A673 (cell line): ENCODE data around the gene GCC1. TPM values are rescaled to one million over a fixed set of nuclear protein-coding genes. Genes with fewer than 3 reads are reported as not detected.

Experiments used
- BruUV-seq: library from RNA; stranded (reverse); fragments of 400-500 nt; replicated peaks from 2 replicates; lab custom pipeline; 2021; lab: Mats Ljungman, UMichigan
- CTCF ChIA-PET: fragments of 300-600 bp; sonication (Branson Sonifier 250); formaldehyde crosslinking; loops from one replicate; lab custom pipeline; 2022; ENCODE audit warnings: antibody characterized with exemption; lab: Charles Lee
- POLR2A ChIA-PET: fragments of 300-600 bp; sonication (Branson Sonifier 250); formaldehyde crosslinking; loops from one replicate; lab custom pipeline; 2022; ENCODE audit warnings: antibody characterized with exemption; ENCODE audit not compliant: low non-redundant PET; lab: Charles Lee
- DNase-seq: peaks from one replicate; pipeline ENCODE4 v3.0.0-alpha.2; 2015; ENCODE audit warnings: low spot score
- H3K27ac ChIP-seq: fragments of 200-600 bp; sonication (generic); 2 replicates; pipeline ENCODE4 v1.5.1; 2016; ENCODE audit warnings: mixed run types, low read depth, mild to moderate bottlenecking, mixed read lengths, antibody characterized with exemption, low read length; ENCODE audit not compliant: poor library complexity, severe bottlenecking
- H3K27me3 ChIP-seq: fragments of 200-600 bp; sonication (generic); replicated peaks from 2 replicates; pipeline ENCODE4 v1.6.1; 2017; ENCODE audit warnings: mixed run types, low read depth, mild to moderate bottlenecking, mixed read lengths, antibody characterized with exemption, low read length; ENCODE audit not compliant: insufficient read depth, poor library complexity
- H3K36me3 ChIP-seq: fragments of 200-600 bp; sonication (generic); 2 replicates; pipeline ENCODE4 v1.6.1; 2016; ENCODE audit warnings: mixed run types, mild to moderate bottlenecking, mixed read lengths, antibody characterized with exemption, low read length; ENCODE audit not compliant: insufficient read depth, poor library complexity, severe bottlenecking
- H3K4me1 ChIP-seq: fragments of 200-600 bp; sonication (generic); 2 replicates; pipeline ENCODE4 v1.6.1; 2017; ENCODE audit warnings: mixed run types, mild to moderate bottlenecking, mixed read lengths, antibody characterized with exemption, low read length; ENCODE audit not compliant: insufficient read depth, poor library complexity, severe bottlenecking
- H3K4me3 ChIP-seq: fragments of 200-600 bp; sonication (generic); 2 replicates; pipeline ENCODE4 v1.5.1; 2016; ENCODE audit warnings: low read depth, mixed run types, mild to moderate bottlenecking, mixed read lengths, low read length; ENCODE audit not compliant: poor library complexity, severe bottlenecking
- H3K9me3 ChIP-seq: fragments of 200-600 bp; sonication (generic); 2 replicates; pipeline ENCODE4 v1.6.1; 2016; ENCODE audit warnings: mixed run types, low read depth, mild to moderate bottlenecking, mixed read lengths, antibody characterized with exemption, low read length; ENCODE audit not compliant: poor library complexity, severe bottlenecking
- EZH2 ChIP-seq: fragments of 200-600 bp; sonication (generic); IDR thresholded peaks from 2 replicates; pipeline ENCODE4 v1.6.1; 2017; ENCODE audit warnings: borderline replicate concordance, low read depth, mild to moderate bottlenecking, mixed read lengths, antibody characterized with exemption, low read length; ENCODE audit not compliant: poor library complexity, severe bottlenecking
- intact Hi-C: fragments of 100-400 bp; cut with micrococcal nuclease; formaldehyde crosslinking; loops from one replicate; pipeline ENCODE4 v1.10.0; 2022; ENCODE audit not compliant: unreplicated experiment
- total RNA-seq: library from RNA; stranded (reverse); gene quantifications from 2 replicates; pipeline ENCODE4 v1.2.3, GENCODE V29; 2021
- TF ChIP-seq, protein P1 (sequence below): fragments of 300-800, 200-600 bp; sonication (generic); conservative IDR thresholded peaks from 2 replicates; pipeline ENCODE4 v1.5.1; 2017; ENCODE audit warnings: low read depth, mild to moderate bottlenecking, antibody characterized with exemption, low read length, moderate library complexity, mixed read lengths

The GCC1 gene
- total RNA-seq, 1 experiment from 2014 or later, result 15.2 TPM

DNA sequence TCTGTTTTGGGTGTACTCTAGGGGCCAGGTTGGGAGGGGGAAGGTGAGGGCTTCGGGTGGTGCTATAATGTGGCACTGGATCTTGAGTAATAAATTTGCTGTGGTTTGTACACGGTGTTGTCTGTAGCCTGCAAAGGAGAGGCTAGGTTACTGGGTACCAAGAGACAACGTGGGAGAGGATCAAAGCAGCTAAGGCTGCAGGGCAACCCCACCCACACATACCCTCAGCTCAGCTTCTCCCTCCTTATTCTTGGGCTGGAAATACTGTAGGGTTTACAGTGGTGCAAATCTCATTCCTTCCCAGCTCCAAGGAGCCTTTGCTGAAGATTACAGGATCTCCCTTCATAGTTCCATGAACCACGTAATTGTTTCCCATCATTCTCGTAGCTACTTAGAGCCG is 6.2 kb upstream of the GCC1 start:
- peaks cover 9% of the 10 kb centered on the region for H3K4me1 ChIP-seq
- TF ChIP-seq, protein P1, sequence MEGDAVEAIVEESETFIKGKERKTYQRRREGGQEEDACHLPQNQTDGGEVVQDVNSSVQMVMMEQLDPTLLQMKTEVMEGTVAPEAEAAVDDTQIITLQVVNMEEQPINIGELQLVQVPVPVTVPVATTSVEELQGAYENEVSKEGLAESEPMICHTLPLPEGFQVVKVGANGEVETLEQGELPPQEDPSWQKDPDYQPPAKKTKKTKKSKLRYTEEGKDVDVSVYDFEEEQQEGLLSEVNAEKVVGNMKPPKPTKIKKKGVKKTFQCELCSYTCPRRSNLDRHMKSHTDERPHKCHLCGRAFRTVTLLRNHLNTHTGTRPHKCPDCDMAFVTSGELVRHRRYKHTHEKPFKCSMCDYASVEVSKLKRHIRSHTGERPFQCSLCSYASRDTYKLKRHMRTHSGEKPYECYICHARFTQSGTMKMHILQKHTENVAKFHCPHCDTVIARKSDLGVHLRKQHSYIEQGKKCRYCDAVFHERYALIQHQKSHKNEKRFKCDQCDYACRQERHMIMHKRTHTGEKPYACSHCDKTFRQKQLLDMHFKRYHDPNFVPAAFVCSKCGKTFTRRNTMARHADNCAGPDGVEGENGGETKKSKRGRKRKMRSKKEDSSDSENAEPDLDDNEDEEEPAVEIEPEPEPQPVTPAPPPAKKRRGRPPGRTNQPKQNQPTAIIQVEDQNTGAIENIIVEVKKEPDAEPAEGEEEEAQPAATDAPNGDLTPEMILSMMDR, result no peak
- TF ChIP-seq EZH2, result no peak
- H3K9me3 ChIP-seq, result no peaks in the 10 kb centered on the region
- no TSS peak for BruUV-seq
- intact Hi-C loops, result no loop called here
- DNase-seq, result no peak
- H3K27me3 ChIP-seq, result no peaks in the 10 kb centered on the region
- no peak overlapping the region for H3K4me3 ChIP-seq
- H3K36me3 ChIP-seq, result peaks cover 20% of the 10 kb centered on the region
- CTCF ChIA-PET, result no interaction called here
- H3K27ac ChIP-seq, result no peak overlapping the region
- POLR2A ChIA-PET, result no interaction called here

DNA sequence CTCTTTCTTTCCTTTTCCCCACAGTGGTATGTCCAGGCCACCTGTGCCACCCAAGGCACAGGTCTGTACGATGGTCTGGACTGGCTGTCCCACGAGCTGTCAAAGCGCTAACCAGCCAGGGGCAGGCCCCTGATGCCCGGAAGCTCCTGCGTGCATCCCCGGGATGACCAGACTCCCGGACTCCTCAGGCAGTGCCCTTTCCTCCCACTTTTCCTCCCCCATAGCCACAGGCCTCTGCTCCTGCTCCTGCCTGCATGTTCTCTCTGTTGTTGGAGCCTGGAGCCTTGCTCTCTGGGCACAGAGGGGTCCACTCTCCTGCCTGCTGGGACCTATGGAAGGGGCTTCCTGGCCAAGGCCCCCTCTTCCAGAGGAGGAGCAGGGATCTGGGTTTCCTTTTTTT is 5.8 kb upstream of the GCC1 start:
- ChIA-PET POLR2A (no interaction called here), CTCF (no interaction called here)
- no peaks in the 10 kb centered on the region for H3K27me3 ChIP-seq
- peaks cover 9% of the 10 kb centered on the region for H3K4me1 ChIP-seq
- H3K27ac ChIP-seq, result no peak overlapping the region
- peaks cover 20% of the 10 kb centered on the region for H3K36me3 ChIP-seq
- intact Hi-C loops, result no loop called here
- DNase-seq, result no peak
- BruUV-seq, result no TSS peak
- no peaks in the 10 kb centered on the region for H3K9me3 ChIP-seq
- TF ChIP-seq EZH2, result no peak
- TF ChIP-seq, protein P1, result no peak
- no peak overlapping the region for H3K4me3 ChIP-seq

DNA sequence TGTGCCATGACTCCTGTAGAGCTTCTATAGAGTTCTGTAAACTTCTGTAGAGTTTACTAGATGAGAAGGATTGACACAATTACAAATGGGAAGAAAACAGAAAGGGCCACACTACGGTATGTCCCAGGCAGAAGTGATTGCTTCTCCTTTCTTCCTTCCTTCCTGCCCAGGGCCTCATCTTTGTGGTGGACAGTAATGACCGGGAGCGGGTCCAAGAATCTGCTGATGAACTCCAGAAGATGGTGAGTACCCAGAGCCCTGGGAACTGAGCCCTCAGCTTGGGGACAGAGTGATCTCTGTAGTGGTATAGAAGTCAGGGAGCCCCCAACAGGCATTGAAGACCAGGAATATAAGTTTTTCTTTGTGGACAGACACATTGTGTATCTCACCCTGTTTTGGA is 4.5 kb upstream of the GCC1 start:
- Histone ChIP-seq H3K36me3 (peaks cover 20% of the 10 kb centered on the region), H3K27me3 (no peaks in the 10 kb centered on the region), H3K4me3 (no peak overlapping the region), H3K27ac (no peak overlapping the region), H3K4me1 (peaks cover 9% of the 10 kb centered on the region), H3K9me3 (no peaks in the 10 kb centered on the region)
- ChIA-PET POLR2A (no interaction called here), CTCF (no interaction called here)
- DNase-seq, result no peak
- intact Hi-C loops, result loop anchor here (5.0 kb wide), 2 partner anchors 243 to 617 kb away; no protein-coding TSS in a partner anchor
- no TSS peak for BruUV-seq
- no peak for TF ChIP-seq EZH2
- TF ChIP-seq, protein P1, result no peak
